Right lobe of liver (tissue), 6 donors: ENCODE data around the gene SPINT2. TPM values are rescaled to one million over a fixed set of nuclear protein-coding genes. Genes with fewer than 3 reads are reported as not detected.

ENCODE experiments used
- ATAC-seq, 4 donors: fragments of 200-7000 bp; cut with Tn5 transposase; one replicate each; pipeline ENCODE4 v1.9.1; 2020; ENCODE audit warnings: mild to moderate bottlenecking in 4 of 4, moderate library complexity in 4 of 4
- DNase-seq, 3 donors: peaks; one replicate each; pipeline ENCODE4 v3.0.0-alpha.2; 2020
- H3K27ac ChIP-seq, 3 donors: fragments of 200-600 bp; one replicate each; pipeline ENCODE4 v1.8.0; 2022
- H3K27me3 ChIP-seq, 2 donors: fragments of 200-600 bp; one replicate each; pipeline ENCODE4 v1.8.0; 2022
- H3K36me3 ChIP-seq, 4 donors: fragments of 200-600 bp; sonication (generic) in 1 of 4; one replicate each; pipeline versions ENCODE4 v1.5.1 to v1.8.0; 2017 to 2022; ENCODE audit warnings: control low read depth in 1 of 4
- H3K4me1 ChIP-seq, 4 donors: fragments of 200-600 bp; sonication (generic) in 1 of 4; one replicate each; pipeline versions ENCODE4 v1.5.1 to v1.8.0; 2017 to 2022; ENCODE audit warnings: control low read depth in 1 of 4
- H3K4me3 ChIP-seq, 3 donors: fragments of 200-600 bp; one replicate each; pipeline ENCODE4 v1.8.0; 2022
- H3K9me3 ChIP-seq, 4 donors: fragments of 200-600 bp; sonication (generic) in 1 of 4; one replicate each; pipeline versions ENCODE4 v1.5.1 to v1.8.0; 2017 to 2022; ENCODE audit warnings: control low read depth in 1 of 4
- CTCF ChIP-seq, 4 donors: fragments of 200-600 bp in 3 of 4; fragments of 450-650 bp in 1 of 4; IDR thresholded peaks; one replicate each; pipeline versions ENCODE4 v1.5.1 to v1.8.0; 2016 to 2022; ENCODE audit warnings: antibody characterized with exemption in 4 of 4, mild to moderate bottlenecking in 2 of 4
- POLR2A ChIP-seq: fragments of 450-650 bp; IDR thresholded peaks from one replicate; pipeline ENCODE4 v1.6.1; 2017; ENCODE audit warnings: antibody characterized with exemption, mild to moderate bottlenecking
- WGBS: methylation state at CpG from one replicate; pipeline ENCODE4 v1.1.6; 2018; ENCODE audit warnings: low coverage, low lambda C conversion rate; ENCODE audit not compliant: insufficient coverage; ENCODE audit errors: missing lambda C conversion rate; 5-methylcytosine and 5-hydroxymethylcytosine counted together
- intact Hi-C, 2 donors: fragments of 100-400 bp; cut with DNase I; formaldehyde crosslinking; loops; one replicate each; pipeline versions ENCODE4 v1.11.2 to v1.14.1; 2022
- total RNA-seq, 6 experiments: library from RNA; depleted of rRNA in 2 of 6; stranded (reverse); fragments of >200 nt in 2 of 6; fragmentation: NEBNext Ultra II Directional in 3 of 6; extraction: Animal tissue kit (Norgen Biotek cat#: 25700) in 3 of 6; gene quantifications; one replicate each; pipeline versions ENCODE4 v1.1.0 to v1.2.4, GENCODE V29; 2016 to 2023
- donor health status: DM: no; HTN: yes; CAD: no.
- donor health status: DM: no; HTN: no; CAD: no.
- donor health status: DM: no; HTN: no; CAD: no.
- donor health status: DM: no; HTN: yes; CAD: no.
- donor health status: DM: no; HTN: yes; CAD: no.

SPINT2 gene
- total RNA-seq, 6 experiments from 2014 or later = 3.5 to 19.1 (median 6.2) TPM

- no peaks in the 10 kb centered on the region for H3K27me3 ChIP-seq
- TF ChIP-seq POLR2A = no peak
- no peak for TF ChIP-seq CTCF (IDR thresholded peaks at IDR 0.05)
- no peaks in the 10 kb centered on the region for H3K9me3 ChIP-seq
- intact Hi-C loops = no loop called here
- H3K27ac ChIP-seq = no peak overlapping the region
- peaks cover 0 to 7% (median 0%) of the 10 kb centered on the region in 4 donors for H3K4me1 ChIP-seq
- DNase-seq (no peak), ATAC-seq (no peak)
- 99% methylated on average over 6 of the region's 7 CpGs for WGBS
- H3K36me3 ChIP-seq = no peaks in the 10 kb centered on the region
- no peak overlapping the region for H3K4me3 ChIP-seq
Measured at GRCh38 chr19:38262585-38263268, 1.6 kb upstream of the SPINT2 start.

- peaks cover 0 to 7% (median 0%) of the 10 kb centered on the region in 4 donors for H3K4me1 ChIP-seq
- peak; percentile 77 to 89 (median 83) for ATAC-seq
- TF ChIP-seq CTCF (IDR thresholded peaks at IDR 0.05) = no peak
- no peak for TF ChIP-seq POLR2A
- intact Hi-C loops = no loop called here
- no peaks in the 10 kb centered on the region for H3K36me3 ChIP-seq
- H3K4me3 ChIP-seq = peak overlapping the region; percentile 44 to 52 (median 50)
- no peaks in the 10 kb centered on the region for H3K9me3 ChIP-seq
- no peaks in the 10 kb centered on the region for H3K27me3 ChIP-seq
- peak in 2 of 3 donors; percentile 59 to 79 for DNase-seq
- WGBS = 23% methylated on average over 11 of the region's 34 CpGs
- peak overlapping the region; percentile 33 to 77 (median 37) for H3K27ac ChIP-seq
Measured at GRCh38 chr19:38263689-38264485, 486 bp upstream of the SPINT2 start.

GRCh38 chr19:38265213-38265861 lies 964 bp downstream of the SPINT2 start:
- ATAC-seq (peak in 1 of 4 donors; percentile 11), DNase-seq (no peak)
- no peak for TF ChIP-seq CTCF (IDR thresholded peaks at IDR 0.05)
- TF ChIP-seq POLR2A = no peak
- intact Hi-C loops = no loop called here
- peaks cover 0 to 7% (median 0%) of the 10 kb centered on the region in 4 donors for H3K4me1 ChIP-seq
- H3K36me3 ChIP-seq = no peaks in the 10 kb centered on the region
- WGBS = 63% methylated on average over 14 of the region's 14 CpGs
- peak overlapping the region; percentile 33 to 77 (median 37) for H3K27ac ChIP-seq
- no peaks in the 10 kb centered on the region for H3K9me3 ChIP-seq
- peak overlapping the region; percentile 44 to 52 (median 50) for H3K4me3 ChIP-seq
- H3K27me3 ChIP-seq = no peaks in the 10 kb centered on the region

GRCh38 chr19:38265921-38266429 lies 1.6 kb downstream of the SPINT2 start:
- H3K27me3 ChIP-seq = no peaks in the 10 kb centered on the region
- no peaks in the 10 kb centered on the region for H3K9me3 ChIP-seq
- H3K36me3 ChIP-seq = no peaks in the 10 kb centered on the region
- DNase-seq = no peak
- no peak overlapping the region for H3K4me3 ChIP-seq
- ATAC-seq = no peak
- intact Hi-C loops = no loop called here
- WGBS = 73% methylated on average over 6 of the region's 12 CpGs
- no peak overlapping the region for H3K27ac ChIP-seq
- H3K4me1 ChIP-seq = peaks cover 0 to 7% (median 0%) of the 10 kb centered on the region in 4 donors
- no peak for TF ChIP-seq POLR2A
- no peak for TF ChIP-seq CTCF (IDR thresholded peaks at IDR 0.05)
